DND-41 (cell line): ENCODE results near the gene CCND2.

Source experiments
- EZH2 ChIP-seq: IDR thresholded peaks from 3 replicates; pipeline ENCODE4 v1.6.1; 2012; ENCODE audit warnings: borderline replicate concordance, low read depth, mild to moderate bottlenecking, moderate library complexity, low read length, inconsistent platforms; ENCODE audit not compliant: severe bottlenecking
- TF ChIP-seq, protein P1 (sequence below): IDR thresholded peaks from 2 replicates; pipeline ENCODE4 v1.5.1; 2012; ENCODE audit warnings: borderline replicate concordance, low read length, moderate library complexity, mild to moderate bottlenecking; ENCODE audit not compliant: poor library complexity, severe bottlenecking; ENCODE audit errors: extremely low read depth

DNA sequence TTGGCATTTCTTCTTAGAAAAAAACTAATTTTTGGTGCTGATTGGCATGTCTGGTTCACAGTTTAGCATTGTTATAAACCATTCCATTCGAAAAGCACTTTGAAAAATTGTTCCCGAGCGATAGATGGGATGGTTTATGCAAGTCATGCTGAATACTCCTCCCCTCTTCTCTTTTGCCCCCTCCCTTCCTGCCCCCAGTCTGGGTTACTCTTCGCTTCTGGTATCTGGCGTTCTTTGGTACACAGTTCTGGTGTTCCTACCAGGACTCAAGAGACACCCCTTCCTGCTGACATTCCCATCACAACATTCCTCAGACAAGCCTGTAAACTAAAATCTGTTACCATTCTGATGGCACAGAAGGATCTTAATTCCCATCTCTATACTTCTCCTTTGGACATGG, 27.3 kb downstream of the CCND2 start:
- TF ChIP-seq, protein P1, sequence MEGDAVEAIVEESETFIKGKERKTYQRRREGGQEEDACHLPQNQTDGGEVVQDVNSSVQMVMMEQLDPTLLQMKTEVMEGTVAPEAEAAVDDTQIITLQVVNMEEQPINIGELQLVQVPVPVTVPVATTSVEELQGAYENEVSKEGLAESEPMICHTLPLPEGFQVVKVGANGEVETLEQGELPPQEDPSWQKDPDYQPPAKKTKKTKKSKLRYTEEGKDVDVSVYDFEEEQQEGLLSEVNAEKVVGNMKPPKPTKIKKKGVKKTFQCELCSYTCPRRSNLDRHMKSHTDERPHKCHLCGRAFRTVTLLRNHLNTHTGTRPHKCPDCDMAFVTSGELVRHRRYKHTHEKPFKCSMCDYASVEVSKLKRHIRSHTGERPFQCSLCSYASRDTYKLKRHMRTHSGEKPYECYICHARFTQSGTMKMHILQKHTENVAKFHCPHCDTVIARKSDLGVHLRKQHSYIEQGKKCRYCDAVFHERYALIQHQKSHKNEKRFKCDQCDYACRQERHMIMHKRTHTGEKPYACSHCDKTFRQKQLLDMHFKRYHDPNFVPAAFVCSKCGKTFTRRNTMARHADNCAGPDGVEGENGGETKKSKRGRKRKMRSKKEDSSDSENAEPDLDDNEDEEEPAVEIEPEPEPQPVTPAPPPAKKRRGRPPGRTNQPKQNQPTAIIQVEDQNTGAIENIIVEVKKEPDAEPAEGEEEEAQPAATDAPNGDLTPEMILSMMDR = no peak
- no peak for TF ChIP-seq EZH2
